ENCODE results near the gene MAEA.
"Not testable (repeated sequence)": the region's sequence is repeated elsewhere in the genome, so short reads cannot be mapped to it uniquely, and the experiment has no call there.

The MAEA gene

GRCh38 chr4:1367230-1367935, 77.7 kb downstream of the MAEA start:
- no peak for DNase-seq (ENCODE audit: low spot score)

GRCh38 chr4:1367936-1368289, 78.2 kb downstream of the MAEA start:
- DNase-seq (ENCODE audit: low spot score): no peak

- no peak for DNase-seq (ENCODE audit: low spot score)
Measured at GRCh38 chr4:1368421-1369090, 78.9 kb downstream of the MAEA start.

- no peak for DNase-seq (ENCODE audit: low spot score)
Measured at GRCh38 chr4:1369091-1369450, 79.4 kb downstream of the MAEA start.

- no peak for DNase-seq (ENCODE audit: low spot score)
Measured at GRCh38 chr4:1369479-1370079, 79.9 kb downstream of the MAEA start.

- no peak for DNase-seq (ENCODE audit: low spot score)
Measured at GRCh38 chr4:1370321-1371124, 80.8 kb downstream of the MAEA start.

GRCh38 chr4:1371176-1372165, 81.8 kb downstream of the MAEA start:
- no peak for DNase-seq (ENCODE audit: low spot score)

- not testable (repeated sequence) for DNase-seq (ENCODE audit: low spot score)
Measured at GRCh38 chr4:1372576-1372975, 82.9 kb downstream of the MAEA start.

GRCh38 chr4:1373892-1374705, 84.4 kb downstream of the MAEA start:
- DNase-seq (ENCODE audit: low spot score): no peak

GRCh38 chr4:1374706-1375045, 85.0 kb downstream of the MAEA start:
- DNase-seq (ENCODE audit: low spot score): no peak

- DNase-seq (ENCODE audit: low spot score): no peak
Measured at GRCh38 chr4:1375051-1375721, 85.5 kb downstream of the MAEA start.

- DNase-seq (ENCODE audit: low spot score): no peak
Measured at GRCh38 chr4:1375761-1376322, 86.2 kb downstream of the MAEA start.

- no peak for DNase-seq (ENCODE audit: low spot score)
Measured at GRCh38 chr4:1376391-1376840, 86.7 kb downstream of the MAEA start.

- DNase-seq (ENCODE audit: low spot score): no peak
Measured at GRCh38 chr4:1376841-1377605, 87.3 kb downstream of the MAEA start.

GRCh38 chr4:1377606-1378261, 88.0 kb downstream of the MAEA start:
- DNase-seq (ENCODE audit: low spot score): no peak

- no peak for DNase-seq (ENCODE audit: low spot score)
Measured at GRCh38 chr4:1378559-1379231, 89.0 kb downstream of the MAEA start.

- DNase-seq (ENCODE audit: low spot score): no peak
Measured at GRCh38 chr4:1379351-1379781, 89.7 kb downstream of the MAEA start.

GRCh38 chr4:1379801-1380331, 90.2 kb downstream of the MAEA start:
- no peak for DNase-seq (ENCODE audit: low spot score)
